Fibroblast of pulmonary artery (primary cell): ENCODE results near the gene DMRTB1.

Experiments
- DNase-seq: peaks from one replicate; pipeline ENCODE4 v3.0.0-alpha.2; 2010; ENCODE audit warnings: low read depth
- H3K4me3 ChIP-seq: replicated peaks from 2 replicates; pipeline ENCODE4 v1.5.1; 2011; ENCODE audit warnings: low read depth, mild to moderate bottlenecking, control low read depth, low read length, moderate library complexity
- CTCF ChIP-seq: IDR thresholded peaks from 2 replicates; pipeline ENCODE4 v1.5.1; 2011; ENCODE audit warnings: mild to moderate bottlenecking, control low read depth, low read length, inconsistent platforms; ENCODE audit errors: missing control alignments

The DMRTB1 gene

GRCh38 chr1:53480678-53481077 lies 21.5 kb downstream of the DMRTB1 start:
- no peak overlapping the region for H3K4me3 ChIP-seq
- TF ChIP-seq CTCF: no peak
- DNase-seq: no peak

GRCh38 chr1:53481456-53481855 lies 22.3 kb downstream of the DMRTB1 start:
- no peak for TF ChIP-seq CTCF
- no peak for DNase-seq
- no peak overlapping the region for H3K4me3 ChIP-seq

GRCh38 chr1:53482441-53483153 lies 23.4 kb downstream of the DMRTB1 start:
- TF ChIP-seq CTCF: no peak
- no peak for DNase-seq
- no peak overlapping the region for H3K4me3 ChIP-seq

GRCh38 chr1:53483170-53483569 lies 24.0 kb downstream of the DMRTB1 start:
- no peak overlapping the region for H3K4me3 ChIP-seq
- no peak for DNase-seq
- no peak for TF ChIP-seq CTCF

GRCh38 chr1:53483656-53484055 lies 24.5 kb downstream of the DMRTB1 start:
- DNase-seq: no peak
- TF ChIP-seq CTCF: no peak

GRCh38 chr1:53484705-53485477 lies 25.7 kb downstream of the DMRTB1 start:
- TF ChIP-seq CTCF: no peak
- DNase-seq: no peak
- H3K4me3 ChIP-seq: no peak overlapping the region

More at GRCh38 chr1:53483656-53484055, 24.5 kb downstream of the DMRTB1 start:
- H3K4me3 ChIP-seq: no peak overlapping the region
